GM18873 (cell line): ENCODE results near the gene RHD.
"Not testable (repeated sequence)": the region's sequence is repeated elsewhere in the genome, so short reads cannot be mapped to it uniquely, and the experiment has no call there.

ENCODE experiments used
- ATAC-seq: cut with Tn5 transposase; IDR thresholded peaks from one replicate; pipeline ENCODE4 v1.9.1; 2021; ENCODE audit warnings: mild to moderate bottlenecking, moderate library complexity, moderate number of reproducible peaks; ENCODE audit not compliant: unreplicated experiment, low FRiP score

RHD gene

GRCh38 chr1:25296501-25296900 is 24.2 kb downstream of the RHD start:
- ATAC-seq, result not testable (repeated sequence)

DNA sequence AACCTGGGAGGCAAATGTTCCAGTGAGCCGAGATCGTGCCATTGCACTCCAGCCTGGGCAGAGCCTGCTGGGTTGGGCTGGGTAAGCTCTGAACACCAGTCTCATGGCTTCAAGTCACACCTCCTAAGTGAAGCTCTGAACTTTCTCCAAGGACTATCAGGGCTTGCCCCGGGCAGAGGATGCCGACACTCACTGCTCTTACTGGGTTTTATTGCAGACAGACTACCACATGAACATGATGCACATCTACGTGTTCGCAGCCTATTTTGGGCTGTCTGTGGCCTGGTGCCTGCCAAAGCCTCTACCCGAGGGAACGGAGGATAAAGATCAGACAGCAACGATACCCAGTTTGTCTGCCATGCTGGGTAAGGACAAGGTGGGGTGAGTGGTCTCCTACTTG is 28.4 kb downstream of the RHD start:
- ATAC-seq, result not testable (repeated sequence)

DNA sequence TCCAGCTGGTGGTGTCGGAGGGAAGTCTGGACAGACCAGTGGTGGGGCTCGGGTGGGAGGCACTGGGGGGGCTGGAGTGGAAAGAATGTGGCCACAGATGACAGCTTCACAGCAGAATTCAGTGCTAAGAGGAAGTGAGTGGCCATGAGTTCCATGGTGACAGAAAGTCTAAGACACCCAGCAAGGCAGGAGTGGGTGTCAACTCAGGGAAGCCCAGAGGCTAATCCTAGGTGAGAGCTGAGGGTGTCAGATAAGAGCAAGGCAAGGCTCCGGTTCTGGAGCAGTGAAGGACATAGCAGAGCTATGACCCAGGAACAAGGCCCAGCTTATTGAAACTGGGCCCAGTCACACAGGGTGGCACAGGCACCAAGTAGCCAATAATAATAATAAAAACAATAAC is 30.0 kb downstream of the RHD start:
- not testable (repeated sequence) for ATAC-seq

- ATAC-seq, result not testable (repeated sequence)
These were observed 32.6 kb downstream of the RHD start for GRCh38 chr1:25304936-25305335.

DNA sequence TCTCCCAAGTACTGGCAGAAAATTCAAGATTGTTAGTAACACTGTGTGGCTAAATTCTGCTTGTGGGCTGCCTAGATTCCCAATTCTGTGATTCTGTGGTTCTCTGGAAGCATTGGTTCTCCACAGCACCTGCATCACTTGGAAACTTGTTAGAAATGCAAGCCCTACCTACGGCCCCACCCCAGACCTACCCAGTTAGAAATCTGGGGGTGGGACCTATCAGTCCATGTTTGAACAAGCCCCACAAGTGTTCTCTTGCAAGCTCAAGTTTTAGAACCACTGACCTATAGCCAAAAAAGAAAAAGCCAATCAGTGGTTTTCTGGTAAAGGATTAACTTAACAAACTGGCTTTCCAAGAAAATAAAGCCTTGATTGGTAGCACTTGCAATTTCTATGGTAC is 35.9 kb downstream of the RHD start:
- not testable (repeated sequence) for ATAC-seq

GRCh38 chr1:25309085-25309484 is 36.8 kb downstream of the RHD start:
- not testable (repeated sequence) for ATAC-seq

DNA sequence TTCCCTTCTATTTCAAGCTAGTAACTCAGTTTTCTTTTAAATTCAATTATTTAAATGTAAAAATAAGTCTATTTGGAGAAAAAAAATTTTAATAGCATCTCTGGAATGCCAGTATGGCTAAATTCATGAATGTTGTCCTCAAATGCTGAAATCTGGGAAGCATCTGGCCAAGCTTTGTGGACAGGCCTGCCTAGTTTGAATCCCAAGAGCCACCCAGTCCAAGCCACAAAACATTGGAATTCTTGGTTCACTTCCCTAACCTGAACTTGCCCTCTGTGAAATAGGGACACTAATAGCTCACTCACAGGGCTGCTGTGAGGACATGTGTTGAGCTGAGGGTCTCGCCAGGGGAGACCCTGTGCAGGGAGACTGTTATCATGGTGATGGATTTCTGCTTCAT is 37.2 kb downstream of the RHD start:
- ATAC-seq, result not testable (repeated sequence)

GRCh38 chr1:25312806-25313470 is 40.6 kb downstream of the RHD start:
- not testable (repeated sequence) for ATAC-seq

DNA sequence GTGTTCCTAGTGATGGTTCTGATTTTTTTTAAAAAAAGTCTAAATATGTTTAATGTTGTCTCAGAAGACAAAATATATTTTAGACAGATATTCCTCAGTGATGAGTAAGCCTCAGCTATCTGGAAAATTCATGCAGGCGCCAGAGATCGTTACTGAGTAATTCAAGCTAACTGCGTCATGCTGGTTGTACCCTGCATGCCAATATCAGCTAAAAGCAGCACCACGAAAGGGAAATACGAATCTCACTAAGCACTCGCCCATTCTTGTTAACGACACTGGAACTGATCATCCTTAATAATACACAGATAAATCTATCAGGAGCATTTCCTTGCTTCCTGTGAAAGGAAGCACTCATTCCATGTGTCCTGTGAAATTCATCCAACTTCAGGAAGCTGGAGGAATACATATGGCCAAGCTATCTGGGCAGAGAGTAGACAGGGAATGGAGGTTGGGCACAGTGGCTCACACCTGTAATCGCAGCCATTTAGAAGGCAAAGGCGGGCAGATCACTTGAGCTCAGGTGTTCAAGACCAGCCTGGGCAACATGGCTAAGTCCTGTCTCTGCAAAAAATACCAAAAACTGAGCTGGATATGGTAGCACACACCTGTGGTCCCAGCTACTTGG is 48.1 kb downstream of the RHD start:
- not testable (repeated sequence) for ATAC-seq

DNA sequence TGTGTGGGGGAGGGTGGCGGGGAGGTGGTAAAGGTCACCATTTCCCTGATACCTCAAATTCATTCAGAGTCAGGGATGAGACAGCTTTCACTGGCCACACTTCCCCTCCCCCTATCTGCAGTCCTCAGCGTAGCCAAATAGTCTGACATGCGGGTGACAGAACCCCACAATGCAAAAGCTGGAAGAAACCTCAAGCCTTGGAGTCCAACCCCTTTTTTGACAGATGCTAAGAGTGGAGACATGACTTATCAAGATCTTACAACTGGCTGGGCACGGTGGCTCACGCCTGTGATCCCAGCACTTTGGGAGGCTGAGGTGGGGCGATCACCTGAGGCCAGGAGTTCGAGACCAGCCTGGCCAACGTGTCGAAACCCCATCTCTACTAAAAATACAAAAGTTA is 49.8 kb downstream of the RHD start:
- ATAC-seq, result not testable (repeated sequence)

GRCh38 chr1:25324407-25324806 is 52.1 kb downstream of the RHD start:
- ATAC-seq, result not testable (repeated sequence)

- ATAC-seq, result not testable (repeated sequence)
These were observed 55.8 kb downstream of the RHD start for GRCh38 chr1:25327864-25328790.

- ATAC-seq, result not testable (repeated sequence)
These were observed 56.5 kb downstream of the RHD start for GRCh38 chr1:25328791-25329185.

- ATAC-seq, result not testable (repeated sequence)
These were observed 57.0 kb downstream of the RHD start for GRCh38 chr1:25329336-25329735.

- not testable (repeated sequence) for ATAC-seq
These were observed 57.6 kb downstream of the RHD start for GRCh38 chr1:25329950-25330349.

GRCh38 chr1:25336922-25337354 is 64.6 kb downstream of the RHD start:
- not testable (repeated sequence) for ATAC-seq

GRCh38 chr1:25337483-25338187 is 65.3 kb downstream of the RHD start:
- ATAC-seq, result peak; percentile 68

- peak; percentile 33 for ATAC-seq
These were observed 66.1 kb downstream of the RHD start, which contains the start of gene TMEM50A for GRCh38 chr1:25338188-25338981. Gene TMEM50A (plus strand): TSS chr1:25338334. CDS start chr1:25340487, 2,153 bp downstream.

- ATAC-seq, result no peak
These were observed 66.7 kb downstream of the RHD start for GRCh38 chr1:25338986-25339385.
